ENCODE results near the gene HEXD. TPM values are rescaled to one million over a fixed set of nuclear protein-coding genes. Genes with fewer than 3 reads are reported as not detected.

HEXD gene
- total RNA-seq, 1 donor from 2014 or later, result 14.8 TPM

Other genes starting within 250 kb of the HEXD start
- 8.6 TPM for gene CCDC57, start 205.5 kb upstream of the HEXD start, total RNA-seq
- 10.0 TPM for gene SLC16A3, start 189.3 kb upstream of the HEXD start, total RNA-seq
- 54.4 TPM for gene CSNK1D, start 144.6 kb upstream of the HEXD start, total RNA-seq
- gene CD7, start 100.7 kb upstream of the HEXD start, total RNA-seq, result 0.75 TPM
- 4.3 TPM for gene SECTM1, start 84.6 kb upstream of the HEXD start, total RNA-seq
- not detected for gene TEX19, start 59.1 kb upstream of the HEXD start, total RNA-seq
- gene UTS2R, start 46.6 kb upstream of the HEXD start, total RNA-seq, result 0.81 TPM
- 29.9 TPM for gene OGFOD3, start 239 bp downstream of the HEXD start, total RNA-seq
- 26.6 TPM for gene CYBC1, start 32.4 kb downstream of the HEXD start, total RNA-seq
- gene NARF, start 40.4 kb downstream of the HEXD start, total RNA-seq, result 73.4 TPM
- gene FOXK2, start 101.4 kb downstream of the HEXD start, total RNA-seq, result 34.3 TPM
- gene WDR45B, start 230.1 kb downstream of the HEXD start, total RNA-seq, result 34.3 TPM

All from Right ventricle myocardium superior (tissue), 1 donor.